ENCODE measurements around the gene HEATR1. TPM values are rescaled to one million over a fixed set of nuclear protein-coding genes. Genes with fewer than 3 reads are reported as not detected.
"Not testable (repeated sequence)": the region's sequence is repeated elsewhere in the genome, so short reads cannot be mapped to it uniquely, and the experiment has no call there.

HEATR1 gene
- total RNA-seq, 1 donor = 39.4 TPM

- H3K36me3 ChIP-seq (ENCODE audit: insufficient read depth, low read length) = no peaks in the 10 kb centered on the region
Measured at GRCh38 chr1:236615399-236616148, 11.3 kb upstream of the HEATR1 start.

GRCh38 chr1:236612349-236612748, 8.0 kb upstream of the HEATR1 start:
- Histone ChIP-seq H3K4me3 (ENCODE audit: insufficient read depth, low read length) (no peak overlapping the region), H3K4me2 (ENCODE audit: insufficient read depth, low read length) (no peak overlapping the region), H3K27me3 (ENCODE audit: insufficient read depth, low read length) (no peaks in the 10 kb centered on the region), H3K27ac (ENCODE audit: low read depth, low read length) (no peak overlapping the region), H3K4me1 (ENCODE audit: insufficient read depth, low read length) (no peaks in the 10 kb centered on the region), H4K20me1 (ENCODE audit: insufficient read depth, low read length) (no peaks in the 10 kb centered on the region), H3K36me3 (ENCODE audit: insufficient read depth, low read length) (no peaks in the 10 kb centered on the region), H3K9me3 (ENCODE audit: low read depth, low read length) (no peaks in the 10 kb centered on the region), H2AFZ (ENCODE audit: low read length) (no peak overlapping the region), H3K79me2 (ENCODE audit: insufficient read depth, low read length) (no peaks in the 10 kb centered on the region)
- no peak for DNase-seq (ENCODE audit: insufficient read length, low spot score, missing footprints)
- TF ChIP-seq CTCF (IDR thresholded peaks at IDR 0.05; ENCODE audit: extremely low read depth, low read depth, low read length) = no peak

More at GRCh38 chr1:236615399-236616148, 11.3 kb upstream of the HEATR1 start:
- Histone ChIP-seq H3K9me3 (ENCODE audit: low read depth, low read length) (no peaks in the 10 kb centered on the region), H3K4me2 (ENCODE audit: insufficient read depth, low read length) (no peak overlapping the region), H4K20me1 (ENCODE audit: insufficient read depth, low read length) (no peaks in the 10 kb centered on the region), H3K4me3 (ENCODE audit: insufficient read depth, low read length) (no peak overlapping the region), H2AFZ (ENCODE audit: low read length) (no peak overlapping the region), H3K27ac (ENCODE audit: low read depth, low read length) (no peak overlapping the region), H3K79me2 (ENCODE audit: insufficient read depth, low read length) (no peaks in the 10 kb centered on the region), H3K4me1 (ENCODE audit: insufficient read depth, low read length) (no peaks in the 10 kb centered on the region), H3K27me3 (ENCODE audit: insufficient read depth, low read length) (no peaks in the 10 kb centered on the region)
- no peak for TF ChIP-seq CTCF (IDR thresholded peaks at IDR 0.05; ENCODE audit: extremely low read depth, low read depth, low read length)
- DNase-seq (ENCODE audit: insufficient read length, low spot score, missing footprints) = no peak

GRCh38 chr1:236608930-236609726, 4.8 kb upstream of the HEATR1 start:
- no peaks in the 10 kb centered on the region for H4K20me1 ChIP-seq (ENCODE audit: insufficient read depth, low read length)
- DNase-seq (ENCODE audit: insufficient read length, low spot score, missing footprints) = peak; percentile 8
- H3K79me2 ChIP-seq (ENCODE audit: insufficient read depth, low read length) = peaks cover 2% of the 10 kb centered on the region
- no peaks in the 10 kb centered on the region for H3K36me3 ChIP-seq (ENCODE audit: insufficient read depth, low read length)
- H3K9me3 ChIP-seq (ENCODE audit: low read depth, low read length) = no peaks in the 10 kb centered on the region
- peaks cover 6% of the 10 kb centered on the region for H3K4me1 ChIP-seq (ENCODE audit: insufficient read depth, low read length)
- TF ChIP-seq CTCF (IDR thresholded peaks at IDR 0.05; ENCODE audit: extremely low read depth, low read depth, low read length) = peak; percentile 65
- no peak overlapping the region for H3K4me2 ChIP-seq (ENCODE audit: insufficient read depth, low read length)
- no peak overlapping the region for H3K4me3 ChIP-seq (ENCODE audit: insufficient read depth, low read length)
- H2AFZ ChIP-seq (ENCODE audit: low read length) = no peak overlapping the region
- H3K27me3 ChIP-seq (ENCODE audit: insufficient read depth, low read length) = no peaks in the 10 kb centered on the region
- no peak overlapping the region for H3K27ac ChIP-seq (ENCODE audit: low read depth, low read length)

- H4K20me1 ChIP-seq (ENCODE audit: insufficient read depth, low read length); H3K27ac ChIP-seq (ENCODE audit: low read depth, low read length); DNase-seq (ENCODE audit: insufficient read length, low spot score, missing footprints); H3K4me2 ChIP-seq (ENCODE audit: insufficient read depth, low read length); H3K27me3 ChIP-seq (ENCODE audit: insufficient read depth, low read length); H3K4me3 ChIP-seq (ENCODE audit: insufficient read depth, low read length); H3K36me3 ChIP-seq (ENCODE audit: insufficient read depth, low read length); H2AFZ ChIP-seq (ENCODE audit: low read length); H3K9me3 ChIP-seq (ENCODE audit: low read depth, low read length): not testable (repeated sequence)
- Histone ChIP-seq H3K4me1 (ENCODE audit: insufficient read depth, low read length) (peaks cover 14% of the 10 kb centered on the region), H3K79me2 (ENCODE audit: insufficient read depth, low read length) (peaks cover 17% of the 10 kb centered on the region)
Measured at GRCh38 chr1:236607597-236607996, 3.3 kb upstream of the HEATR1 start.
